ENCODE results near the gene VAV2.

Gene VAV2

DNA sequence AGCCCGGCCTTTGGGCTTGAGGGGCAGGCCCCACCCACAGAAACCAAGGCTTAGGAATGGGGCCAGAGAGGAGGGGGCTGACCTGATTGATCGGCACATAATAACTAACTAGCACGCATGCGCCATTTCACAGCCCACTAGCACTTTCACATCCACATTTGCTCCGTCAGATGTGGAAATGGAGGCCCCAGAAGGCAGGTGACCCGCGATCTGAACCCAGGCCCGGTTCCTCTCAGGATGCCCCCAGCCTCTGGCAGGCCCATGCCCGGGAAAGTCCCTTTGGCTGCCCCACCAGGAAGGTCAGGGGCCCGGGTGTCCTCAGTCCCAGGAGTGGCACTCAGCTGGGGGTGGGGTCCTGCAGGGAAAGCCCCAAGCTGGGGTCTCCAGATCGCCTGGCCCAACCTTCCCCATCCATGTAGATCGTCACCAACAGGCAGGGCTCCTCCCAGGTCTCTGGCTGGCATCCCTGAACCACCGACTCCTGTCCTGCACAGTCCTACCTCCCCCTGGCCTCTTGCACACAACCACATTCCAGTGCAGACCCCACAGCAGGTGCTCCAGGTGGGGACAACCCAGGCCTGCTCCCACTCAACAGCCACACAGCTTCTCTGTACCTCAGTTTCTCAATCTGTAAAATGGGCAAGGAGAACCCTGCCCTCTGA is 46.7 kb downstream of the VAV2 start:
- H3K27ac ChIP-seq (ENCODE audit: low read depth, low read length), result no peak overlapping the region

DNA sequence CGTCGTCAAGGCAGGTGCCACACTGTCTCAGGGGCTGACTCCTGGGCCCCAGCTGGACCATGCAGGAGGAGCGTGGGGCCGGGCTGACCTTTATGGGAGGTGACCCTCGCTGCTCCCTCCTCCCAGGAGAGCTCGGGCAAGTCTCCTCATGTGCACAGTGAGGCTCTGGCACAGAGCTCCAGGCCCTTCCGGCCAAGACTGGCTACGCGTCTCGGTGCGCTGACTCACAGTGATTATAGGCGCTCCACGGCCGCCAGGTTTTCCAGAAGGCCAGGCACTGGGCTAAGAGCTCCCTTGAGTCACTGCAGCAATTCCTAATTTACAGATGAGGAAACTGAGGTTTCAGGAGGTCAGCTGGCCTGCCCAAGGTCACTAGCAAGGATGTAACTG is 47.4 kb downstream of the VAV2 start:
- Histone ChIP-seq H3K36me3 (ENCODE audit: control insufficient read depth, insufficient read depth, low read length) (0 out of 2 replicates have a peak, but pooled peaks cover 6% of the 10 kb centered on the region), H3K9ac (ENCODE audit: low read depth, low read length) (no peak overlapping the region), H3K27me3 (ENCODE audit: control insufficient read depth, insufficient read depth, low read length) (no peaks in the 10 kb centered on the region), H3K4me1 (ENCODE audit: control insufficient read depth, insufficient read depth, low read length) (no peaks in the 10 kb centered on the region), H3K9me3 (ENCODE audit: control insufficient read depth, insufficient read depth, low read length) (no peaks in the 10 kb centered on the region), H3K4me3 (ENCODE audit: low read depth, low read length) (no peak overlapping the region), H3K27ac (ENCODE audit: low read depth, low read length) (no peak overlapping the region)

More for the DNA sequence above, 46.7 kb downstream of the VAV2 start:
- no peak overlapping the region for H3K9ac ChIP-seq (ENCODE audit: low read depth, low read length)
- H3K27me3 ChIP-seq (ENCODE audit: control insufficient read depth, insufficient read depth, low read length), result no peaks in the 10 kb centered on the region
- H3K4me3 ChIP-seq (ENCODE audit: low read depth, low read length), result no peak overlapping the region
- H3K36me3 ChIP-seq (ENCODE audit: control insufficient read depth, insufficient read depth, low read length), result 0 out of 2 replicates have a peak, but pooled peaks cover 6% of the 10 kb centered on the region
- no peaks in the 10 kb centered on the region for H3K4me1 ChIP-seq (ENCODE audit: control insufficient read depth, insufficient read depth, low read length)
- H3K9me3 ChIP-seq (ENCODE audit: control insufficient read depth, insufficient read depth, low read length), result no peaks in the 10 kb centered on the region

DNA sequence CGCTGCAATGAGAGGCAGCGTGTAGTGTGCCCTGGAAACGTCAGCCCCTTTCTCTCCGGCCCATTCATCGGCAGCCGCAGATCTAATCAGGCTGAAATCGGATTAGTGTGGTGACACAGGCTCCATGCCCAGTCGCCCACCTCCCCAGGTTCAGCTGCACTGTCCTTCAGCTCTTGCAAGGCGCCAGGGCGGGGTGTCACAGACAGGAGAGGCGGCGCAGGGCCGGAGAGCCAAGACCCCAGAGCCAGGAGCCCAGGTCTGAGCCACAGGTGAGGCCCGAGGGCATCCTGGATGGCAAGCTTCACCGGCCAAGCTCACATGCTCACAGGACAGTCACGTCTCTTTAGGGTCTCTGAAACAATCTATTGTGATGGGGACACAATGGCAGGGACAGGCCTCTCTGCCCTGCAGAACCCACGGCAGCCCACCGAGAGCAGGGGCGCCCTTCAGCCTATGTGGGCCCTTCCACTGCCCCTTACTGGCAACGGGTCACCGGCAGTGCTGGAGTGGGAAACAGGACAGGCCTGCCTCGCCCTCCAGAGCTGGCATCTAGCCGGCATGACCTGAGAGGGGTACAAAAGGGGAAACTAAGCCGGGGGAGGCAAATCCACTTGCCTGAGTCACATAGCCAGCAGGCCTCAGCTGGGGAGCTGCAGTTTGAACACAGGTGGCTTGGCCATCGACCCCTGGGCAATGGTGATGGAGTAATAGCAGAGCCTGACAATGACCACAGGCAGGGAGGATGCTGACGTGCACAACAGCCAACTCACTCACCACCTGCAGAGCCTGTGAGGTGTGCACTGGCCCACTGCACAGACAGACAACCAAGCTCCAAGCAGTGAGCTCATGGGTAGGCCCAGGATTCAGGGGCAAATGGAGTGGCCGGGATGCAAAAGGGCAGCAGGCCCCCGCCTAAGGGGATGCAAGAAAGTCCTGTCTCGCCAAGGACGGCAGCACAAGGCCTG is 48.1 kb downstream of the VAV2 start:
- Histone ChIP-seq H3K9ac (ENCODE audit: low read depth, low read length) (no peak overlapping the region), H3K4me1 (ENCODE audit: control insufficient read depth, insufficient read depth, low read length) (no peaks in the 10 kb centered on the region), H3K9me3 (ENCODE audit: control insufficient read depth, insufficient read depth, low read length) (no peaks in the 10 kb centered on the region), H3K36me3 (ENCODE audit: control insufficient read depth, insufficient read depth, low read length) (0 out of 2 replicates have a peak, but pooled peaks cover 6% of the 10 kb centered on the region), H3K27me3 (ENCODE audit: control insufficient read depth, insufficient read depth, low read length) (no peaks in the 10 kb centered on the region), H3K4me3 (ENCODE audit: low read depth, low read length) (no peak overlapping the region), H3K27ac (ENCODE audit: low read depth, low read length) (no peak overlapping the region)

DNA sequence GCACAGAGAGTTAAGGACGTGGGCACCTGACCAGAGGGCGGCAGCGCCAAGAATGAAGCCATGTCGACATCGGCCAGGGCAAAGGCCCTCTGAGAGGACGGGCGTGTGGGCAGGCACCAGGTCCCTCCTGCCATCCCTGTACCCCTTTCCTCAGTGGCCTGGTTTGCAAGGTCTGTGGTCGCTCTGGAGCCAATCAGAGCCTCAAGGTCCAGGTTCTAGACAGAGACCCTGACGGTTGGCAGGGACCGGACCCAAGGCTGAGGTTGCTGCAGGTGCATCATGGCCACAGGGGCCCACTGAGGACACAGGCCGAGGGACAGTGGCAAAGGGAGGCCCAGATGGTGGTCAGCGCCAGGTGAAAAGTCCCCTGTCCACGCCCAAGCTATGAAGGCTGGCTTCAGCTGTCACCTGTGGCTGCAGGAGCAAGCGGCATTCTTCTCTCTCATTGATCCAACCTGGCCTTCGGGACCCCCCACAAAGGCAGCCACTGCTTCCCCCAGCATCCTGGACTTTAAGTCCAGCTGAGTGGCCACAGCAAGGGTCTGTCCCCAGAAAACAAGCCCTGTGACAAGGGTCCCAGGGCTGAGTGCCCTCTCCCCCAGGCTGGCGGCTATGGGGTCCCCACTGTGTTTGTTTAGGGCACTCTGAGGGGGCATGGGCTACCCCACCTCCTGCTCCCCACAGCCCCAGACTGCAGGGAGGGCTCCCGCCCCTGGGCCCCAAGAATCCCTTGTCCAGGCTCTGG is 48.9 kb downstream of the VAV2 start:
- no peaks in the 10 kb centered on the region for H3K9me3 ChIP-seq (ENCODE audit: control insufficient read depth, insufficient read depth, low read length)
- no peak overlapping the region for H3K4me3 ChIP-seq (ENCODE audit: low read depth, low read length)
- no peak overlapping the region for H3K9ac ChIP-seq (ENCODE audit: low read depth, low read length)
- no peaks in the 10 kb centered on the region for H3K27me3 ChIP-seq (ENCODE audit: control insufficient read depth, insufficient read depth, low read length)
- no peaks in the 10 kb centered on the region for H3K4me1 ChIP-seq (ENCODE audit: control insufficient read depth, insufficient read depth, low read length)
- no peak overlapping the region for H3K27ac ChIP-seq (ENCODE audit: low read depth, low read length)
- H3K36me3 ChIP-seq (ENCODE audit: control insufficient read depth, insufficient read depth, low read length), result peaks cover 6% of the 10 kb centered on the region; the same call in 1 of the 2 replicates

DNA sequence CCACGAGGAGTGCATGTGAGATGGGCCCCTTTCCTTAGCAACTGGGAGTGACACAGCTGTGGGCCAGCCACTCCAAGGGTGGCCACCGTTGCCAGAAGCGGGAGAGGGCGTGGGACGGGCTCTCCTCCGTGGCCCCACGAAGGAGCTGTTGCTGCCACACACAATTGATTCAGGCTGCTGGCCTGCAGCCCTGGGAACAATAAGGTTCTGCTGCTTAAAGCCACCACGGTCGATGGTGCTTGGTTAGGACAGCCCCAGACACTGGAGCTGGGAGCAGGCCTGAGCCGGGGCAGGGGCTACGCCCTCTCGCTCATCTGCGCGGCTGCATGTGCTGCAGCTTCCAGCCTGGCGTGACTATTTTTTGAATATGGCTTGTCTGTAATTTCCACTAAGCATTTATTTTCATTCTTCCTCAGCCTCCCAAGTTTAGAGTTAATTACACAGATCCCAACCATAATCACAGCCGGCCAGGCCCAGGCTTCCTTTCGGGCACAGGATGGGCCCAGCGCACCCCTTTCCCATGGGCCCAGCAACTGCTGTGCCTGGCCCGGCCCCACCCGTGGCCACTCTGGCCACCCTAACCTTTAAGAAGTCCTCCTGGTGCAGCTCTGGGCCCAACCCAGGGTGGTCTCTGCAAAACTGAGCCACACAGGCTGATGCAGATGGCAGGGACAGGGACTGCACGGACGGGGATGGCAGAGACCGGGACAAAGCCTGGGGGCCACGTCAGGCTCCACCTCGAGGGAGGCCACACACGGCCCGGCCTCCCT is 49.7 kb downstream of the VAV2 start:
- peaks cover 11% of the 10 kb centered on the region for H3K36me3 ChIP-seq (ENCODE audit: control insufficient read depth, insufficient read depth, low read length)
- H3K27ac ChIP-seq (ENCODE audit: low read depth, low read length), result no peak overlapping the region
- H3K4me1 ChIP-seq (ENCODE audit: control insufficient read depth, insufficient read depth, low read length), result no peaks in the 10 kb centered on the region

DNA sequence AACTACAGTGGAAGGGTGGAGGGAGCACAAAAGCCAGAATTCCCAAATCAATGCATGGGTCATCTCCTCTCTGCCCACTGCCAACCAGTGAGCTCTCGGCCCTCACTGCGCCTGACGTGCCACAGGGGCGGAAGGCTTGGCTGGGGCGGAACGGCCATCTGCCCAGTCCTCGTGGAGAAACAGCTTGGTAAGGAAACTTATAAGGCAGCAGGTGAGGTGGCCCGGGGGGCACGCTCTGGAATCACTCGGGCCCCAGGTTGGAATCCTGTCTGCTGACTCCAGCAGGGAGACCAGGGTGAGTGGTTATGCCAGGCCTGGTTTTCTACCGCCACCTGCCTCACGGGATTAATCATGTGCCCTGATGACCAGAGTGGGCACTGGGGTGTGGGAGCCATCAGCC is 52.3 kb downstream of the VAV2 start:
- Histone ChIP-seq H3K36me3 (ENCODE audit: control insufficient read depth, insufficient read depth, low read length) (peaks cover 13% of the 10 kb centered on the region), H3K9me3 (ENCODE audit: control insufficient read depth, insufficient read depth, low read length) (no peaks in the 10 kb centered on the region), H3K4me1 (ENCODE audit: control insufficient read depth, insufficient read depth, low read length) (no peaks in the 10 kb centered on the region), H3K4me3 (ENCODE audit: low read depth, low read length) (no peak overlapping the region), H3K27ac (ENCODE audit: low read depth, low read length) (no peak overlapping the region), H3K27me3 (ENCODE audit: control insufficient read depth, insufficient read depth, low read length) (no peaks in the 10 kb centered on the region), H3K9ac (ENCODE audit: low read depth, low read length) (no peak overlapping the region)

More for the DNA sequence above, 49.7 kb downstream of the VAV2 start:
- Histone ChIP-seq H3K27me3 (ENCODE audit: control insufficient read depth, insufficient read depth, low read length) (no peaks in the 10 kb centered on the region), H3K9ac (ENCODE audit: low read depth, low read length) (no peak overlapping the region), H3K4me3 (ENCODE audit: low read depth, low read length) (no peak overlapping the region), H3K9me3 (ENCODE audit: control insufficient read depth, insufficient read depth, low read length) (no peaks in the 10 kb centered on the region)

DNA sequence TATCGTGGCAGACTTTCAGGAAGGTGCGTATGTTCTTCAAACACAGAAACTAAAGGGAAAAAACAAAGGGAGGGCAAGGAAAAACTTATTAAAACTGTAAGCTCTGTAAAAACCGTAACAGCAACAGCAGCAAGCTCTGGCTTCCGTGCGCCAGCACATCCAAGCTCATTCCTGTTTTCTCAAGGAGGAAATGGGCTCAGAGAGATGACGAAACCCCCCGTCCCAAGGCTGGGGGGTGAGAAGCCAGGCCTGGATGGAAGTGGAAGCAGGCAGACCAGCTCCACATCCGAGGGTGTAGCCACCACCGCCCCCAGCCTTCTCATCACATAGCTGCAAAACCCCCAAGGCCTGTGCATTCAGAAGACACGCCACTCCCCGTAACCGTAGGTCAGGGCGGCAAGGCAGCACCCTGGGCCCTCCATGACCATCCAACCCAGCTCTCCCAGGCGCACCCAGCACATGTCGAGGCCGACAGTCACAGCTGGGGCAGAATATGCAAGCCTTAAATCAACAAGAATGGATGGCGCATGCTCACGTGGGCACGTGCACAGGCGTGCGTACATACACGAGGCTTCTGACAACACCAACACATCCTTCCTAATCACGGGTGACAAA is 52.8 kb downstream of the VAV2 start:
- peaks cover 13% of the 10 kb centered on the region for H3K36me3 ChIP-seq (ENCODE audit: control insufficient read depth, insufficient read depth, low read length)
- H3K9me3 ChIP-seq (ENCODE audit: control insufficient read depth, insufficient read depth, low read length), result no peaks in the 10 kb centered on the region
- no peaks in the 10 kb centered on the region for H3K27me3 ChIP-seq (ENCODE audit: control insufficient read depth, insufficient read depth, low read length)
- H3K9ac ChIP-seq (ENCODE audit: low read depth, low read length), result no peak overlapping the region
- H3K4me1 ChIP-seq (ENCODE audit: control insufficient read depth, insufficient read depth, low read length), result no peaks in the 10 kb centered on the region
- H3K27ac ChIP-seq (ENCODE audit: low read depth, low read length), result no peak overlapping the region
- no peak overlapping the region for H3K4me3 ChIP-seq (ENCODE audit: low read depth, low read length)

DNA sequence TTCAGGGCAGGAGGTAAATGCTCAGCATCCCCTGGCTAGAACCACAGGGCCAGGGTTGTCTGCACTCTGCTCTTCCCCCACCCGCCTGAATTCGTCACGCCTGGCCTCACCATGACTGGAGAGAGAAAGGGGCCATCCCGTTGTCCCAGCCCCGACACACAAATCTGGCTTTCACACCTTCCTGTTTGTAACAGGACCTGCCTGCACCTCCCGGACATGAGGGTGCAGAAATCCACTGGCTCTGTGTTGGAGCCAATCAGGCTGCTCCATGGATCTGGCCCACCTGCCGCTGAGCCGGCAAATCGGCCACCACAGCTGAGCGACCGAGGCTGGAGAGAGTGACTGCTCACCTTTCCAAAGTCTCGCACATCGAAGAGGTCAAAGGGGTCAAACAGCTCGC is 53.4 kb downstream of the VAV2 start:
- Histone ChIP-seq H3K9me3 (ENCODE audit: control insufficient read depth, insufficient read depth, low read length) (no peaks in the 10 kb centered on the region), H3K4me3 (ENCODE audit: low read depth, low read length) (no peak overlapping the region), H3K9ac (ENCODE audit: low read depth, low read length) (no peak overlapping the region), H3K36me3 (ENCODE audit: control insufficient read depth, insufficient read depth, low read length) (peaks cover 13% of the 10 kb centered on the region), H3K27ac (ENCODE audit: low read depth, low read length) (no peak overlapping the region), H3K27me3 (ENCODE audit: control insufficient read depth, insufficient read depth, low read length) (no peaks in the 10 kb centered on the region), H3K4me1 (ENCODE audit: control insufficient read depth, insufficient read depth, low read length) (no peaks in the 10 kb centered on the region)

DNA sequence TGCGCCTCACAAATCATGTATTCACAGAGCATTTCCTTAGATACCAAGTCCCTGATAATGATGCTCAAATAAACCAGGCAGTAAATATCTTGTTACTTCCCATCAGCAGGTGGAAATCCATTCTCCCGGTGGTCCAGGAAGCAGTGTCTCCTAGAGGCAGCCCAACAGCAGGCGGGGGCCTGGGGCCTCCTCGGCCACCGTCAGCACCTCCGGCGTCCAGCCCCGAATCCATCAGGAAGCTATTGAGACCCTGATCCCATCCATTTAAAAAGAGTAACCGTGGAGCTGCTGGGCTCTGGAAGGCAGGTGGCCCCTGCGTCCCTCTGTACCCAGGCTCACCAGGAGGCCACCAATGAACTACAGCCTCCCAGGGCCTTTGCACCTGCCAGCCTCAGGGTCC is 54.0 kb downstream of the VAV2 start:
- Histone ChIP-seq H3K4me1 (ENCODE audit: control insufficient read depth, insufficient read depth, low read length) (no peaks in the 10 kb centered on the region), H3K36me3 (ENCODE audit: control insufficient read depth, insufficient read depth, low read length) (peaks cover 13% of the 10 kb centered on the region), H3K9me3 (ENCODE audit: control insufficient read depth, insufficient read depth, low read length) (no peaks in the 10 kb centered on the region), H3K9ac (ENCODE audit: low read depth, low read length) (no peak overlapping the region), H3K4me3 (ENCODE audit: low read depth, low read length) (no peak overlapping the region), H3K27ac (ENCODE audit: low read depth, low read length) (no peak overlapping the region), H3K27me3 (ENCODE audit: control insufficient read depth, insufficient read depth, low read length) (no peaks in the 10 kb centered on the region)

DNA sequence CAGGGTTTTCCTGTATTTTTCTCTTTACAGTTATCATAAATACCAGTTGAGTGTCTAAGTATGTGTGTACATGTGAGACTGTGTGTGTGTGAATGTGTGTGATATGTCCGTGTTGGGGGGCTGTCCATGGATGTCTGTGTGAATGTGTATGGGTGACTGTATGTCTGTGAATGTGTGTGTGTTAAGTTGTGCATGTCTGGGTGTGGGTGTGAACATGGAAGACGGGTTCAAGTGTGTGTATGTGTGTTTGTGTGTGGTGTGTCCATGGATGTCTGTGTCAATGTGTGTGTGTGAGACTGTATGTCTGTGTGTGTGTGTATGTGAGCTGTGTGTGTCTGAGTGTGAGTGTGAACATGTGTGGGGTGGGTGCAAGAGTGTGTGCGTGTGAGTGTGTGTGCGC is 55.0 kb downstream of the VAV2 start:
- no peaks in the 10 kb centered on the region for H3K27me3 ChIP-seq (ENCODE audit: control insufficient read depth, insufficient read depth, low read length)
- no peak overlapping the region for H3K9ac ChIP-seq (ENCODE audit: low read depth, low read length)
- no peak overlapping the region for H3K27ac ChIP-seq (ENCODE audit: low read depth, low read length)
- no peaks in the 10 kb centered on the region for H3K4me1 ChIP-seq (ENCODE audit: control insufficient read depth, insufficient read depth, low read length)
- H3K36me3 ChIP-seq (ENCODE audit: control insufficient read depth, insufficient read depth, low read length), result peaks cover 13% of the 10 kb centered on the region
- H3K4me3 ChIP-seq (ENCODE audit: low read depth, low read length), result no peak overlapping the region
- H3K9me3 ChIP-seq (ENCODE audit: control insufficient read depth, insufficient read depth, low read length), result no peaks in the 10 kb centered on the region

All from HUES48 (cell line).